ENCODE data around the gene INPP4B. TPM values are rescaled to one million over a fixed set of nuclear protein-coding genes. Genes with fewer than 3 reads are reported as not detected.

Gene INPP4B
- total and polyA plus RNA-seq, 3 donors from 2014 or later, result 23.2 to 64.5 (median 55.2) TPM

DNA sequence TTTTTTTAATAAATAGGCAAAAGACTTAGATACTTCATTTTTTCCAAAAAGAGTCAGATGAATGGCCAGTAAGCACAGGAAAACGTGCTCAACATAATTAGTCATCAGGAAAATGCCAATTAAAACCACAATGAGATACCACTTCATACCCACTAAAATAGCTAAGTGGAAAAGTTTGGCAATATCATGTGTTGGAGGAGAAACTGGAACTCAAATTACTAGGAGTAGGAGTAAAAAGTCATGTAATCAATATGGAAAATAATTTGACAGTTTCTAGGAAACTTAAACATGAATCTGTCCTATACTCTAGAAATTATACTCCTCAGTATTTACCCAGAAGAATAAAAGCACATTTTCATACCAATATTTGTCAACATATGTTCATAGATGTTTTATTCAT, 449.8 kb downstream of the INPP4B start:
- Histone ChIP-seq H3K36me3 (ENCODE audit: low read depth, missing control alignments) (no peaks in the 10 kb centered on the region), H3K27ac (no peak overlapping the region), H3K4me1 (no peaks in the 10 kb centered on the region), H3K27me3 (no peaks in the 10 kb centered on the region), H3K4me3 (no peak overlapping the region), H3K9me3 (no peaks in the 10 kb centered on the region)
- 49 to 55% methylated on average over 1 of the region's 1 CpG for WGBS, 2 donors
- no peak for DNase-seq
- TF ChIP-seq, protein P1, sequence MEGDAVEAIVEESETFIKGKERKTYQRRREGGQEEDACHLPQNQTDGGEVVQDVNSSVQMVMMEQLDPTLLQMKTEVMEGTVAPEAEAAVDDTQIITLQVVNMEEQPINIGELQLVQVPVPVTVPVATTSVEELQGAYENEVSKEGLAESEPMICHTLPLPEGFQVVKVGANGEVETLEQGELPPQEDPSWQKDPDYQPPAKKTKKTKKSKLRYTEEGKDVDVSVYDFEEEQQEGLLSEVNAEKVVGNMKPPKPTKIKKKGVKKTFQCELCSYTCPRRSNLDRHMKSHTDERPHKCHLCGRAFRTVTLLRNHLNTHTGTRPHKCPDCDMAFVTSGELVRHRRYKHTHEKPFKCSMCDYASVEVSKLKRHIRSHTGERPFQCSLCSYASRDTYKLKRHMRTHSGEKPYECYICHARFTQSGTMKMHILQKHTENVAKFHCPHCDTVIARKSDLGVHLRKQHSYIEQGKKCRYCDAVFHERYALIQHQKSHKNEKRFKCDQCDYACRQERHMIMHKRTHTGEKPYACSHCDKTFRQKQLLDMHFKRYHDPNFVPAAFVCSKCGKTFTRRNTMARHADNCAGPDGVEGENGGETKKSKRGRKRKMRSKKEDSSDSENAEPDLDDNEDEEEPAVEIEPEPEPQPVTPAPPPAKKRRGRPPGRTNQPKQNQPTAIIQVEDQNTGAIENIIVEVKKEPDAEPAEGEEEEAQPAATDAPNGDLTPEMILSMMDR (IDR thresholded peaks at IDR 0.05), result no peak
- TF ChIP-seq POLR2A (IDR thresholded peaks at IDR 0.05), result no peak
- intact Hi-C loops (cut with DNase I; ENCODE audit: low total_unique reads), result no loop called here

DNA sequence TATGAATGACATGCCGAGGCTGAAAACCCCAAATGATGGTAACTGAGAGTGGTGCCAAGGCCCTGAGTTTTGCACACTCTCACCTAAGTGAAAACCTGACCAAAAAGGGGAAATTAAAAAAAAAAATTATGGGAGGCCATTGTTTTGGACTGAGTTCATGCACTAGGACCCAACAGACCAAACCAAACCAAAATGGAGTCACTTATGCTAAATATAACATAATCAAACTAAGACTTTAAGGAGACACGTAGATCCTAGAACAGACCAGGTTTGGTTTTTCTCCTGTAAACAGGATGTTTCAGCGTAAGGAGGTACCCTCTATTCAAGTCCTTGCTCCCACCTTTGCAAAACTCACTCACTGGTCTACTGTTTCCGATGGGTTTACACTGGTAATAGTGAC, 453.0 kb downstream of the INPP4B start:
- DNase-seq, result no peak
- H3K4me1 ChIP-seq, result no peaks in the 10 kb centered on the region
- no peaks in the 10 kb centered on the region for H3K27me3 ChIP-seq
- H3K27ac ChIP-seq, result no peak overlapping the region
- no peak overlapping the region for H3K4me3 ChIP-seq
- no peak for TF ChIP-seq POLR2A (IDR thresholded peaks at IDR 0.05)
- TF ChIP-seq, protein P1 (IDR thresholded peaks at IDR 0.05), result no peak
- no peaks in the 10 kb centered on the region for H3K36me3 ChIP-seq (ENCODE audit: low read depth, missing control alignments)
- WGBS, 2 donors, result 73 to 81% methylated on average over 4 of the region's 4 CpGs
- H3K9me3 ChIP-seq, result no peaks in the 10 kb centered on the region
- intact Hi-C loops (cut with DNase I; ENCODE audit: low total_unique reads), result no loop called here

DNA sequence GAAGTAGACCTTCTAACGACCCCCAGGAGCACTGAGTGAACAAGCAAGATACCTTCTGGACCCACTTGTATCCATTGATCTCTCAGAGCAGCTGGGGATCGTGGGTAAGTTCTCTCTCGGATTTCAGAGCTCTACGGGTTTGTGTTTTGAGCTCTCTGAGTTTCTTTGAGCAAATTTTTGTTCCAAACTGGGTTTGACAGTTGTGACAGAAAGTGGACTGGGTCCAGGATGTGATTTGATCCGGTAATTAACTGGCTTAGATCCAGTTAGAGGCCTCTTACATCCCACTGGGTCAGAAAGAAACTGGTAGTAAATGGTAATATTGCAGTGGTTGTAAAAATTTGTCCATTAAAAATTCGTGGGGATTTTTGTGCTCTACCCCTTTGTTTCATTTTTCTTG, 459.2 kb downstream of the INPP4B start:
- no peak for TF ChIP-seq POLR2A (IDR thresholded peaks at IDR 0.05)
- TF ChIP-seq, protein P1 (IDR thresholded peaks at IDR 0.05), result no peak
- Histone ChIP-seq H3K36me3 (ENCODE audit: low read depth, missing control alignments) (no peaks in the 10 kb centered on the region), H3K27me3 (no peaks in the 10 kb centered on the region), H3K9me3 (no peaks in the 10 kb centered on the region), H3K27ac (no peak overlapping the region), H3K4me1 (no peaks in the 10 kb centered on the region), H3K4me3 (no peak overlapping the region)
- WGBS, 2 donors, result 80 to 86% methylated on average over 6 of the region's 6 CpGs
- no peak for DNase-seq
- intact Hi-C loops (cut with DNase I; ENCODE audit: low total_unique reads), result no loop called here

DNA sequence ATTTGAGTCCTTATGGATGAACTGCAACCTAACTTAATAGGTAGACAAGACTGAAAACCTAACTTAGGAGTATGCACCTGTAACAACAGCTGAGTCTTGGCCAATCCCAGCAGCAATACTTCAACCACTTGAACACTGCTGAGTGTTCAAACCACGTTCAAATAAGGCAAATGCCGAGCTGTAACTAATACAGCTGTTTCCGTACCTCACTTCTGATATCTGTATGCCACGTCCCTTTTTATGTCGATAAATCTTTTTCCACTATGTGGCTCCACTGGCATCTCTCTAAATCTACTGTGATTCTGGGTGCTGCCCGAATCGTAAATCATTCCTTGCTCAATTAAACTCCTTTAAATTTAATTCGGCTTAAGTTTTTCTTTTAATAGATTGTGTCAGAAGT, 459.7 kb downstream of the INPP4B start:
- no peak overlapping the region for H3K27ac ChIP-seq
- no peak for TF ChIP-seq POLR2A (IDR thresholded peaks at IDR 0.05)
- TF ChIP-seq, protein P1 (IDR thresholded peaks at IDR 0.05), result no peak
- H3K4me1 ChIP-seq, result no peaks in the 10 kb centered on the region
- WGBS, 2 donors, result 88 to 92% methylated on average over 8 of the region's 8 CpGs
- H3K4me3 ChIP-seq, result no peak overlapping the region
- intact Hi-C loops (cut with DNase I; ENCODE audit: low total_unique reads), result no loop called here
- no peaks in the 10 kb centered on the region for H3K27me3 ChIP-seq
- no peaks in the 10 kb centered on the region for H3K36me3 ChIP-seq (ENCODE audit: low read depth, missing control alignments)
- H3K9me3 ChIP-seq, result no peaks in the 10 kb centered on the region
- no peak for DNase-seq

DNA sequence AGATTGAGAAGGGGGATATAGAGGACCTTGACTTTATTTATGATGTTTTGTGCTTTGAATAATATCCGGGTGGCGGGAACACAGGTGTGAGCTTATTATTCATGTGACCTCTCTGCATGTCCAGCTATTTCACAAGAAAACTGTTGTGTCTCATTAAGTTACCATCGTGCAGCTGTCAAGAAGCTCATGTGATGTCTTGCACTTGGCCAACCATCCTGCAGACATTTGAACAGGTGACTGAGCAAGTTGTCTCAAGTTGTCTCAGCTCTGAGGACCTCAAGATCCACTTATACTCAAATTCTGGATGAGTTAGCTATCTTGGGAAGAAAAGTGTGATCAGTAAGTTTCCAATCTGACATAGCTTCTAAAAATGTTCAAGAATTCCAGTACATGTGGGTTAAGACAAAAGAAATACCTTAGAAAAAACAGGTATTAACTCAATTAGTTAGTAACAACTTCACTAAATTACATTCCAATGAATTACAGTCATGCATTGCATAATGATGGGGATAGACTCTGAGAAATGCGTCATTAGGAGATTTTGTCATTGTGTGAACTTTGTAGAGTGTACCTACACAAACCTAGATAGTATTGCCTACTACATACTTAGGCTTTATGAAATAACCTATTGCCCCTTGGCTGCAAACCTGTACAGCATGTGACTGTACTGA, 462.2 kb downstream of the INPP4B start:
- no peaks in the 10 kb centered on the region for H3K36me3 ChIP-seq (ENCODE audit: low read depth, missing control alignments)
- H3K27ac ChIP-seq, result no peak overlapping the region
- H3K4me1 ChIP-seq, result peaks cover 6% of the 10 kb centered on the region
- DNase-seq, result no peak
- no peak overlapping the region for H3K4me3 ChIP-seq
- H3K27me3 ChIP-seq, result no peaks in the 10 kb centered on the region
- no peaks in the 10 kb centered on the region for H3K9me3 ChIP-seq
- WGBS, 2 donors, result 91 to 92% methylated on average over 4 of the region's 4 CpGs
- intact Hi-C loops (cut with DNase I; ENCODE audit: low total_unique reads), result no loop called here
- TF ChIP-seq, protein P1 (IDR thresholded peaks at IDR 0.05), result no peak
- TF ChIP-seq POLR2A (IDR thresholded peaks at IDR 0.05), result no peak

Data from testis (tissue), 3 donors.